GM18873 (cell line): ENCODE data around the gene YBX2.
"Not testable (repeated sequence)": the region's sequence is repeated elsewhere in the genome, so short reads cannot be mapped to it uniquely, and the experiment has no call there.

Experiments used
- ATAC-seq: cut with Tn5 transposase; IDR thresholded peaks from one replicate; pipeline ENCODE4 v1.9.1; 2021; ENCODE audit warnings: mild to moderate bottlenecking, moderate library complexity, moderate number of reproducible peaks; ENCODE audit not compliant: unreplicated experiment, low FRiP score

The YBX2 gene

GRCh38 chr17:7250695-7251627 lies 43.5 kb downstream of the YBX2 start:
- no peak for ATAC-seq

- ATAC-seq, result no peak
These were observed 44.6 kb downstream of the YBX2 start for GRCh38 chr17:7249830-7250229.

- ATAC-seq, result no peak
These were observed 45.2 kb downstream of the YBX2 start for GRCh38 chr17:7249214-7249613.

GRCh38 chr17:7248796-7249195 lies 45.6 kb downstream of the YBX2 start:
- no peak for ATAC-seq

GRCh38 chr17:7246779-7247178 lies 47.7 kb downstream of the YBX2 start:
- no peak for ATAC-seq

- ATAC-seq, result not testable (repeated sequence)
These were observed 50.6 kb downstream of the YBX2 start for GRCh38 chr17:7243838-7244237.

- no peak for ATAC-seq
These were observed 51.0 kb downstream of the YBX2 start for GRCh38 chr17:7243453-7243729.

- ATAC-seq, result peak; percentile 40
These were observed 51.6 kb downstream of the YBX2 start for GRCh38 chr17:7242717-7243452.

GRCh38 chr17:7241783-7242716 lies 52.4 kb downstream of the YBX2 start, which contains the start of gene GABARAP:
GABARAP (minus strand) TSS chr17:7242449; CDS start chr17:7242330, 119 bp downstream.
- ATAC-seq, result peak; percentile 31

GRCh38 chr17:7241090-7241733 lies 53.2 kb downstream of the YBX2 start:
- no peak for ATAC-seq

- ATAC-seq, result no peak
These were observed 54.1 kb downstream of the YBX2 start for GRCh38 chr17:7240375-7240774.

GRCh38 chr17:7239091-7240027 lies 55.1 kb downstream of the YBX2 start, which contains the start of gene PHF23:
PHF23 (minus strand) TSS chr17:7239457; CDS start chr17:7239279, 178 bp downstream.
- ATAC-seq, result peak; percentile 38

- ATAC-seq, result no peak
These were observed 55.9 kb downstream of the YBX2 start for GRCh38 chr17:7238420-7239090.
